NCI-H526 (cell line): Measurements from ENCODE around the gene LY9.

ENCODE experiments used
- DNase-seq, 2 experiments: peaks; one replicate each; lab custom pipeline; 2025; lab: John Stamatoyannopoulos, UW

LY9 gene

GRCh38 chr1:160836981-160837557, 41.1 kb downstream of the LY9 start:
- DNase-seq = no peak

- no peak for DNase-seq
These were observed 41.7 kb downstream of the LY9 start for GRCh38 chr1:160837558-160838205.

GRCh38 chr1:160838888-160839287, 42.9 kb downstream of the LY9 start:
- no peak for DNase-seq

- DNase-seq = no peak
These were observed 43.8 kb downstream of the LY9 start for GRCh38 chr1:160839746-160840145.

- no peak for DNase-seq
These were observed 45.1 kb downstream of the LY9 start for GRCh38 chr1:160841079-160841478.

- DNase-seq = no peak
These were observed 48.7 kb downstream of the LY9 start for GRCh38 chr1:160844447-160845232.

GRCh38 chr1:160846281-160846680, 50.3 kb downstream of the LY9 start:
- no peak for DNase-seq

- no peak for DNase-seq
These were observed 54.6 kb downstream of the LY9 start for GRCh38 chr1:160850541-160850940.

GRCh38 chr1:160850993-160851392, 55.0 kb downstream of the LY9 start:
- DNase-seq = no peak

GRCh38 chr1:160853014-160853413, 57.0 kb downstream of the LY9 start:
- DNase-seq = no peak

GRCh38 chr1:160853754-160854153, 57.8 kb downstream of the LY9 start:
- no peak for DNase-seq

- DNase-seq = no peak
These were observed 59.4 kb downstream of the LY9 start for GRCh38 chr1:160855181-160855981.

- DNase-seq = no peak
These were observed 62.1 kb downstream of the LY9 start for GRCh38 chr1:160858097-160858496.

- no peak for DNase-seq
These were observed 62.5 kb downstream of the LY9 start for GRCh38 chr1:160858507-160858906.

GRCh38 chr1:160859166-160859565, 63.2 kb downstream of the LY9 start:
- no peak for DNase-seq

GRCh38 chr1:160860840-160861505, 65.0 kb downstream of the LY9 start:
- DNase-seq = no peak

- no peak for DNase-seq
These were observed 66.5 kb downstream of the LY9 start, which contains the start of gene CD244 for GRCh38 chr1:160862203-160863060. Gene CD244 (minus strand): TSS chr1:160862887. CDS start chr1:160862677, 210 bp downstream.

- DNase-seq = no peak
These were observed 67.2 kb downstream of the LY9 start for GRCh38 chr1:160863061-160863773.

GRCh38 chr1:160863774-160864131, 67.8 kb downstream of the LY9 start:
- no peak for DNase-seq

GRCh38 chr1:160864173-160864572, 68.2 kb downstream of the LY9 start:
- DNase-seq = no peak
